Fibroblast of lung (primary cell): ENCODE data around the gene FAM193B.

Experiments
- EZH2 ChIP-seq: IDR thresholded peaks from 2 replicates; pipeline ENCODE4 v1.5.1; 2012; ENCODE audit warnings: low read length, control low read depth, mild to moderate bottlenecking; ENCODE audit errors: missing control alignments
- TF ChIP-seq, protein P1 (sequence below), 2 donors: IDR thresholded peaks in 1 of 2; conservative IDR thresholded peaks in 1 of 2; 1 replicate in 1 of 2; 2 replicates in 1 of 2; pipeline ENCODE4 v1.5.1; 2011 to 2012; ENCODE audit warnings: low read length in 2 of 2, control low read depth in 1 of 2, inconsistent platforms in 1 of 2, low read depth in 1 of 2, mild to moderate bottlenecking in 1 of 2

DNA sequence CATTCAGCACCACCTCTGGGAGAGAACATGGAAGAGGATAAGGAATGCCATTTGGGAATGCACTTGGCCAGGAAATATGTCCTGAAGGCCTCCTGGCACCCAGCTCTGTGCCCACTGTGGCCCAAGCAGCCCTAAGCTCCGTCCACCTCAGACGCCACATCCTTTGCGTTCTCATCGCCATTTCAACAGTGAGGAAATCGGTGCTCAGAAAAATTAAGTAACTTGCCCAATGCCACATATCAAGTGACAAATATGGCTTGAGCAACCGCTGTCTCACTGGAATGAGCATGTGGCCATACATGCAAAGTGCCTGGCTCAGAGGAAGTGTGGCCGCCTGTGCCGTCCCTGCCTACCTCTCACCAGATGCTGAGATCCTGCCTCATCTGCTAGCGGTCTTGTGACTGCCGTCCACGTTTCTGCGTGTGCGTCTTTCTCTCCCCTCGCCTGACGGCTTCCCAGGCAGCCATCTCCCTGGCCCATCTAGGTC, 43.8 kb downstream of the FAM193B start:
- TF ChIP-seq, protein P1, sequence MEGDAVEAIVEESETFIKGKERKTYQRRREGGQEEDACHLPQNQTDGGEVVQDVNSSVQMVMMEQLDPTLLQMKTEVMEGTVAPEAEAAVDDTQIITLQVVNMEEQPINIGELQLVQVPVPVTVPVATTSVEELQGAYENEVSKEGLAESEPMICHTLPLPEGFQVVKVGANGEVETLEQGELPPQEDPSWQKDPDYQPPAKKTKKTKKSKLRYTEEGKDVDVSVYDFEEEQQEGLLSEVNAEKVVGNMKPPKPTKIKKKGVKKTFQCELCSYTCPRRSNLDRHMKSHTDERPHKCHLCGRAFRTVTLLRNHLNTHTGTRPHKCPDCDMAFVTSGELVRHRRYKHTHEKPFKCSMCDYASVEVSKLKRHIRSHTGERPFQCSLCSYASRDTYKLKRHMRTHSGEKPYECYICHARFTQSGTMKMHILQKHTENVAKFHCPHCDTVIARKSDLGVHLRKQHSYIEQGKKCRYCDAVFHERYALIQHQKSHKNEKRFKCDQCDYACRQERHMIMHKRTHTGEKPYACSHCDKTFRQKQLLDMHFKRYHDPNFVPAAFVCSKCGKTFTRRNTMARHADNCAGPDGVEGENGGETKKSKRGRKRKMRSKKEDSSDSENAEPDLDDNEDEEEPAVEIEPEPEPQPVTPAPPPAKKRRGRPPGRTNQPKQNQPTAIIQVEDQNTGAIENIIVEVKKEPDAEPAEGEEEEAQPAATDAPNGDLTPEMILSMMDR (conservative IDR thresholded peaks at IDR 0.05 in 1 of 2, IDR thresholded peaks at IDR 0.05 in 1 of 2; ENCODE audit: low read depth in 1 of 2, low read length in 2 of 2) = no peak
- TF ChIP-seq EZH2 = no peak
